Left forelimb (tissue), 1 donor: ENCODE measurements around the gene KLHDC2.
"Not testable (repeated sequence)": the region's sequence is repeated elsewhere in the genome, so short reads cannot be mapped to it uniquely, and the experiment has no call there.

Experiments used
- DNase-seq: peaks from one replicate; pipeline ENCODE4 v3.0.0-alpha.2; 2018; ENCODE audit warnings: low spot score

The KLHDC2 gene

DNA sequence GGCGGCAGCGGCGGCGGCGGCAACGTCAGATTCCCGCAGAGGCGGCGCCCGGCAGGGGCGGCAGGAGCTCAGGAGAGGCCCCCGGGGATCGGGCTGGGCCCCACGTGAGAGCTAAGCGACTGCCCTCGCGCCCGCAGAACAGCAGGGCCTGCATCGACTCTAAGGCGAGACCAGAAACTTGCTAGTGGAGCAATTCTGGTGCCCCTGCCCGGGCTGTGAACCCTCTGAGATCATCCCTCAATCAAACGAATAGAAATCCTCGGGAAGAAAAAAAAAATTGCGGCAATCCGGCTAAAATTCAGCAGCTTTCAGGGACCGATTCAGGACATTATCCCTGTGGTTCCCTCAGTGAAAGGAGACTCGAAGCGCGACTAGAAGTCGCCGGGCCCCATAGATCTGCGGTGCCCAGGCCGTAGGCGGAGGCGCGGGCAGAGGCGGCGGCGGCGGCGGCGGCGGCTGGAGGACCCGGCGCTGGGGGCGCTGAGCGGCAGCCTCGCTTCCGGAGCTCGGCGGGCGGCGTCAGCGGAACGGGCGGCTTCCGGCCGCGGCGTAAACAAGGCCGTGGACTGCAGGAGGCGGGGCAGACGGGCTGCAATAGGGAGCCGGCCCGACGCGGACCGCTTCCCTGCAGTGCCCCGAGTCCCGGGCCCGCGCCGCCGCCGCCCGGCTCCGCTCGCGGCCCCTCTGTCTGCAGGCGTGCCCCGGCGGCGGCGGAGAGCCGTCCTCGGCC is at the start of gene KLHDC2:
TSS of gene KLHDC2 (plus strand) at position 583 of the 730 bp plus-strand sequence. CDS start 316 bp downstream, outside the sequence.
- DNase-seq = peak; percentile 94

DNA sequence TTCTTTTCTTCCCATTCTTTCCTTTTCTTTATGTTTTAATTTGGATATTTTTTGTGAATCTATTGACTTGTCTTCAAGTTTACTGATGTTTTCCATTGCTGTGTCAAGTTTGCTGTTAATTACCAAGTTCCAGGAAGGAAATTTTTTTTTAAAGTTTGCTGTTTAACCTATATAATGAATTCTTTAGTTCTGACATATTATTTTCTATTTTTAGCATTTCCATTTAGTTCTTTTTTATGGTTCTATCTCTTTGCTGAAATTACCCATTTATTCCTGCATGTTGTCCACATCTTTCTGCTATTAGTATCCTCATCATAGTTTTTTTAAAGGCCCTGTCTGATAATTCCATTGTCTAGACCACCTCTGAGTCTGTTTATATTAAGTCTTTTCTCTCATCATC is 47.2 kb upstream of the KLHDC2 start:
- DNase-seq = no peak

DNA sequence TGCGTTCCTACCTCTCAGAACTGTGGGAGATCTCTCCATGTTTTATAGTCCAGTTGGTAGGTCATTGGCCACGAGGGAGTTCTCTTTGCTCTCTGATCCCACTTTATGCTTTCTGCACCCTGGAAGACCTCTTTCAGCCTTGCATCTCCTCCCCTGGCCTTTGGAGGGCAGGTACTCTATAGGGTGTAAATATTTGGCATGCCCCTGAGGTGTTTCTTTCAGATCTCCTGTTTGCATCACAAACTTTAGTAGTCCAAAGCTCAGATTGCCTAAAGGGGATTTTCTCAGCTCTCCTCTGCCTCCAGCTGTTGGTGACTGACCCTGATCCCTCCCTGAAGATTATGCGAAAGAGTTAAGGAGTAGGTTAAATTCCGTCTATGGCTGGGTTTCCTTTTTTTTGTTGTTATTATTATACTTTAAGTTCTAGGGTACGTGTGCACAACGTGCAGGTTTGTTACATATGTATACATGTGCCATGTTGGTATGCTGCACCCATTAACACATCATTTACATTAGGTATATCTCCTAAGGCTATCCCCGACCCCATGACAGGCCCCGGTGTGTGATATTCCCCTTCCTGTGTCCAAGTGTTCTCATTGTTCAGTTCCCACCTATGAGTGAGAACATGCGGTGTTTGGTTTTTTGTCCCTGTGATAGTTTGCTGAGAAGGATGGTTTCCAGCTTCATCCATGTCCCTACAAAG is 46.1 kb upstream of the KLHDC2 start:
- not testable (repeated sequence) for DNase-seq

DNA sequence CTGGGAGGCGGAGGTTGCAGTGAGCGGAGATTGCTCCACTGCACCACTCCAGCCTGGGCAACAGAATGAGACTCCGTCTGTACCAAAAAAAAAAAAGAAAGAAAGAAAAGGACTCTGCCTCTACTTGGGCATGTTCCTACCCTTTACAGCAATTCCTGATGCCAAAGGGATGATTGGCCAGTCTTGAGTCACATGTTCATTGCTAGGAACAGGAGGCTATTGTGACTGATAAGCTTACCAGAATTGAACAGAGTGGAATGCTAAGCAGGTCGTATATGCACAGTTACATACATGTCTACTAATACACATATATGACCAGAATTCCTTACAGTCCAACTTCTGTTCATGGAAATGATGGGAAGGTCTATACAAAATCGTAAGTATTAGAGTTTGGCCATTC is 40.8 kb upstream of the KLHDC2 start:
- no peak for DNase-seq

DNA sequence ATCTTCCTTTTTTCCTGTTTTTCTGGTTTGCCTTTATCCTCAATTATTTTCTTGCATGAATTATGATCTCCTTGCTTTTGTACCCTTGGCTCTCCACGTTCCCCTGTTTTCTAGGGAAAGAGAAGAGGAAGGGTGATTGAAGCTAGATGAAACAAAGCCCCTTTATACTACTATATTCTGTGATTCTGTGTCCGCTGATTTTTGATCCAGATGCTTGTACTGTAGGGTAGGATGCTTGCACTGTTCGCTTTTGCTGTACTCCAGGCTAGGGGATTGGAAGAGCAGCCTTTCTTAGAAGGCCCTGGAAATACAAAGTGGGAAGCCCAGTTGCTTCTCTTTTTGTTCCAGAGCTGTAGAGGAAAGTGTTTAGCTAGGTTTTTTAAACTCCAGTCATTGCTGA is 35.1 kb upstream of the KLHDC2 start:
- no peak for DNase-seq

- DNase-seq = no peak
Measured at GRCh38 chr14:49733836-49734235, 34.1 kb upstream of the KLHDC2 start.

GRCh38 chr14:49735669-49736068 is 32.3 kb upstream of the KLHDC2 start:
- DNase-seq = not testable (repeated sequence)

- no peak for DNase-seq
Measured at GRCh38 chr14:49745191-49745590, 22.8 kb upstream of the KLHDC2 start.

DNA sequence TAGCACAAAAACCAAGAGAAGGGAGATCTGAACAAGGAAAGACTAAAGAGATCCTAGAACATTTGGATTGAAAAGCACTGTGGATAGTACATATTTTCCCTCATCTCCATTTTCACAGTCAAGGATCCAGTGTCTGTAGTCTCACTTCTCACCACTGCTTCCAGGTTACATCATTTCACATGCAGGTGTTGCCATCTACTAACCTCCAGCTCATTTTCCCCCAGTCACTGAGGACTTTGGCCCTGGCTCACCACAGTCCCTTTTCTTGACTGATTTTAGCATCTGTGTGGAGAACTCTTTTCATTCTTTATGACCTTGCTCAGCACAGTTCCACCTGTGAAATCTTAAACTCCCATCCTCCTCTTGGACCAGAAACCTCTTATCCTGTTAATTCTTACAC is 21.5 kb upstream of the KLHDC2 start:
- not testable (repeated sequence) for DNase-seq

GRCh38 chr14:49754570-49755097 is 13.3 kb upstream of the KLHDC2 start:
- DNase-seq = no peak

GRCh38 chr14:49755378-49755777 is 12.6 kb upstream of the KLHDC2 start:
- no peak for DNase-seq

- no peak for DNase-seq
Measured at GRCh38 chr14:49761839-49762551, 6.0 kb upstream of the KLHDC2 start.

DNA sequence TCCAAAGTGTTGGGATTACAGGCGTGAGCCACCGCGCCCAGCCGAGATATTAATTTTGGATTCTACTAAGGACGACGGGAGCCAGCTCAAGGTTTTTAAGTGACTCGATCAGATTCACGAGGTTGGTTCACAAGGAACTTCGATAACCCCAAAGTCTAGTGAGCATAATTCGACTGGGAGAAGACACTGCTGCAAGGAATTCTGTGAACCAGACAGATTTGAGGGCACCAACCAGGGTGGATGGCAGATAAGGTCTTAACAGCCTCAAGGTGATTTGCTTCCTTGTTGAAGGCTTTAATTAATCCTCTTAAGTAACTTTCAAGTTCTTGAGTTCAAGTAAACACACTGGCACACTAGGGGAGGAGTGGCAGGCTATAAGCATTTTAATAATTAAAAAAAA is 1.1 kb upstream of the KLHDC2 start:
- DNase-seq = no peak

DNA sequence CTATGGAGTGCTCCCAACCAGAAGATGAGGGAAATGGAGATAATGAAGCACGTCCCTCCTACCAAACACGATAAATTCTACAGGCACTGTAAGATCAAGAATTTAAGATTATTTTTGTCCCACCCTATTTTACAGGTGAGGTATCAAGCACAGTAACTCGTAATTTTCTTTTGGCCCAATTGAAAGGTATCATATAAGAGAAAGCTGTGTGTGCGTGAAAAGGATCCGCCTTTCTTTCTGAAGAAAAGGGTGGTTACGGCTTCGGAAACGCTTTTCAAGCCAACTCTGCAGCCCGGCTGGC is 733 bp upstream of the KLHDC2 start:
- no peak for DNase-seq

- DNase-seq = peak; percentile 68
Measured at GRCh38 chr14:49768301-49769121, 558 bp downstream of the KLHDC2 start.

DNA sequence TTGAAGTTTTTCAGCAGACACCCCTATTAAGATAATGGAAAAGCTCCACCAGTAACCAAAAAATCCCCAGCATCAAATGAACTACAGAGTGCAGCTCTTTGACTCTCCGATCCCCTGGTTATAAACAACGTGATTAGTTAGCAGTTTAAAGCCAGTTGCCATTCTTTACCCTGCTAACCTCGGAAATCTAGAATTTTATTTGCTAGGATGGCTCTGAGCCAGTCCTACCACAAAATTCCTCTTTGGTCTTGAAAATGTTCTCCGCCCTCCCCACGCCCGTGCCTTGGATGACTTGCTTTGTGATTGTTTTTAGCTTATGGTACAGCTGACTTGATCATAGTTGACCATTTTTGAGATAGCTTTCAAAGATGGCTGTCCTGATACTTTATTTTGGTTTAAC is 1.2 kb downstream of the KLHDC2 start:
- no peak for DNase-seq

- DNase-seq = no peak
Measured at GRCh38 chr14:49769581-49770211, 1.7 kb downstream of the KLHDC2 start.

GRCh38 chr14:49770212-49770817 is 2.4 kb downstream of the KLHDC2 start:
- DNase-seq = no peak

- not testable (repeated sequence) for DNase-seq
Measured at GRCh38 chr14:49771691-49772090, 3.7 kb downstream of the KLHDC2 start.

DNA sequence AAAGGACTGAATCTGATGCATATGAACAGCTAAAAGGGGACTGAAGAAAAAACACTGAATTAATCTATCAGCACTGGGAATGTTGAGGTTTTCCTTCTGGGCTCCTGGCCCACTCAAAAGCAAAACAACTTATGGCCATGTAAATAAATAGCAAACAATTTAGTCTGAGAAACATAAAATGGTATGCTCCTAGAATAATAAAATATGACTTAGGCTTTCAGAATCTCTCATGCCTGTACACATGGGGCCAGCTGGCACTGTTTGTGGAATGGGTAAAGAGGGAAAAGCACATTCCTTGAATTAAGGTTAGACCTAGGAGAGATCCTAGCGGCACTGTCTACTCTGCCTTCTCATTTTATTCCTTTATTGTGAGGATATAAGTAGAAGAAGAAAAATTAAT is 6.2 kb downstream of the KLHDC2 start:
- no peak for DNase-seq

- no peak for DNase-seq
Measured at GRCh38 chr14:49778421-49778820, 10.5 kb downstream of the KLHDC2 start.
